ENCODE measurements around the gene NR2F2.

DNA sequence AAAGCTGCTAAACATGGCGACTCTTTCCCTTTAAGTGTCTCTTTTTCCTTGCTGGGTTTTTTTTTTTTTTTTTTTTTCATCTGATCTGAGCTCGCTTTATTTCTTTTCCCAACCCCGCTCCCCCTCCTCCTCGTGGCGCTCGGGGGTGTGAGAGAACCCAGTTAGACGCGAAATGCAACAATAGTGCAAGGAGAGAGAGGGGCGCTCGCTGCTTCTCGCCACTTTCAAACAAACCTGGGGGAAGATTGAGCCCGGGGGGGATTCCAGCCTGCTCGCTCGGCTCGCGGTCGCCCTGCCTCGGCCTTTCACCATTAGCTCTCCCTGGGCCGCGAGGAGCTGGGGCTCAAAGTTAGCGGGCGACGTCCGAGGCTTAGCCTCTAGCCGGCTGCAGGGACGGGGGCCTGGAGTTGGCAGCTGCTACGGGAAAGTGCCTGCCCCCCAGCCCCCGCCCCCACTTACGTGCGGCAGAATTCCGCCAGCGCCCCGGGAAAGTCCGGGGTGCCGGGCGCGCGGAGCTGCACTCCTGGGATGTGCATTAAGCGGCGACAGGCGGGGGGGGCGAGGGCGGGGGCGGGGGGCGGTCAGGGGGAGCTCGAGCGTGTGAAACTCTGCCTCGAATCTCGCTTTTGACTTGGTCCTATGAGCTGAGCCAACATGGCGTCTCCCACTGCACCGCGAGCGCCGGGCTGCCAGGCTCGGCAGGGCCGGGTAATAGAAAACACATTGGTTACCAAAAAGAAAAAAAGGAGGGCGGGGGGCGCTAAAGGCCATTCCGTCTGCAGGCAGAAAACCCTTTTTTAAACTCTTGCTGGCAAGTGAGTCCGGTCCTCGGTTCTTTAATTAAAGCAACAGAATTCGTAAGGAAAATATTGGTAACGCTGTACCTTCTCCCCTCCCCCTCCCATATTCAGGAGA, 10.4 kb downstream of the NR2F2 start:
- no peak for TF ChIP-seq FOXM1 (IDR thresholded peaks at IDR 0.05; ENCODE audit: borderline replicate concordance)
- no peak for TF ChIP-seq SUZ12 (IDR thresholded peaks at IDR 0.05)
- peak; percentile 86 for TF ChIP-seq ZNF384 (IDR thresholded peaks at IDR 0.05)
- no peak for TF ChIP-seq FOXK2 (IDR thresholded peaks at IDR 0.05)
- TF ChIP-seq L3MBTL2 (conservative IDR thresholded peaks at IDR 0.05): peak; percentile 19; the same call in 1 of the 2 replicates
- TF ChIP-seq BHLHE40 (IDR thresholded peaks at IDR 0.05; ENCODE audit: borderline replicate concordance): no peak
- TF ChIP-seq ELF4 (IDR thresholded peaks at IDR 0.05): no peak
- TF ChIP-seq SP1 (IDR thresholded peaks at IDR 0.05): no peak
- TF ChIP-seq ARNT (IDR thresholded peaks at IDR 0.05): no peak
- TF ChIP-seq FOXA1 (IDR thresholded peaks at IDR 0.05): no peak
